GM12801 (cell line): Measurements from ENCODE around the gene GNB2.

ENCODE experiments used
- TF ChIP-seq, protein P1 (sequence below): IDR thresholded peaks from one replicate; pipeline ENCODE4 v1.5.1; 2011; ENCODE audit warnings: control low read depth; ENCODE audit not compliant: insufficient read length; ENCODE audit errors: extremely low read depth

The GNB2 gene

DNA sequence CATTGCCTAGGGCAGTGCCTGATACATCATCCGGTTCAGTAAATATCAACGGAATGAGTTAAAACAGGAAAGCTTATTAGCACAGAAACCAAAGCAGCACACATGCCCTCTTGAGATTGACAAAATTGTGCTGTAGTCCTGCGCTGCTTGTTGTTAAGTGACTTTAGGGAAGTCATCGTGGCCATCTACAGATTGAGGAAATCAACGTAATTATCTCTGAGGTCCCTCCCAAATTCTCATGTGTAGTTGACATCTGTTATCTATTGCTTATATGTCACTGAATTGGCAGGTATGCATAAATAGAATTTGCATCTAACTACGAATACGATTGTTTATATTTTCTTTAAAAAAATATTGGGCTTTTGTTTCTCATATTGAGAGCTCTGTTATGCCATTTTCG is 3.5 kb upstream of the GNB2 start:
- TF ChIP-seq, protein P1, sequence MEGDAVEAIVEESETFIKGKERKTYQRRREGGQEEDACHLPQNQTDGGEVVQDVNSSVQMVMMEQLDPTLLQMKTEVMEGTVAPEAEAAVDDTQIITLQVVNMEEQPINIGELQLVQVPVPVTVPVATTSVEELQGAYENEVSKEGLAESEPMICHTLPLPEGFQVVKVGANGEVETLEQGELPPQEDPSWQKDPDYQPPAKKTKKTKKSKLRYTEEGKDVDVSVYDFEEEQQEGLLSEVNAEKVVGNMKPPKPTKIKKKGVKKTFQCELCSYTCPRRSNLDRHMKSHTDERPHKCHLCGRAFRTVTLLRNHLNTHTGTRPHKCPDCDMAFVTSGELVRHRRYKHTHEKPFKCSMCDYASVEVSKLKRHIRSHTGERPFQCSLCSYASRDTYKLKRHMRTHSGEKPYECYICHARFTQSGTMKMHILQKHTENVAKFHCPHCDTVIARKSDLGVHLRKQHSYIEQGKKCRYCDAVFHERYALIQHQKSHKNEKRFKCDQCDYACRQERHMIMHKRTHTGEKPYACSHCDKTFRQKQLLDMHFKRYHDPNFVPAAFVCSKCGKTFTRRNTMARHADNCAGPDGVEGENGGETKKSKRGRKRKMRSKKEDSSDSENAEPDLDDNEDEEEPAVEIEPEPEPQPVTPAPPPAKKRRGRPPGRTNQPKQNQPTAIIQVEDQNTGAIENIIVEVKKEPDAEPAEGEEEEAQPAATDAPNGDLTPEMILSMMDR = no peak

- TF ChIP-seq, protein P1 = no peak
Measured at GRCh38 chr7:100671353-100672327, 1.9 kb upstream of the GNB2 start.

GRCh38 chr7:100673942-100674410 is 436 bp downstream of the GNB2 start:
- TF ChIP-seq, protein P1 = no peak

DNA sequence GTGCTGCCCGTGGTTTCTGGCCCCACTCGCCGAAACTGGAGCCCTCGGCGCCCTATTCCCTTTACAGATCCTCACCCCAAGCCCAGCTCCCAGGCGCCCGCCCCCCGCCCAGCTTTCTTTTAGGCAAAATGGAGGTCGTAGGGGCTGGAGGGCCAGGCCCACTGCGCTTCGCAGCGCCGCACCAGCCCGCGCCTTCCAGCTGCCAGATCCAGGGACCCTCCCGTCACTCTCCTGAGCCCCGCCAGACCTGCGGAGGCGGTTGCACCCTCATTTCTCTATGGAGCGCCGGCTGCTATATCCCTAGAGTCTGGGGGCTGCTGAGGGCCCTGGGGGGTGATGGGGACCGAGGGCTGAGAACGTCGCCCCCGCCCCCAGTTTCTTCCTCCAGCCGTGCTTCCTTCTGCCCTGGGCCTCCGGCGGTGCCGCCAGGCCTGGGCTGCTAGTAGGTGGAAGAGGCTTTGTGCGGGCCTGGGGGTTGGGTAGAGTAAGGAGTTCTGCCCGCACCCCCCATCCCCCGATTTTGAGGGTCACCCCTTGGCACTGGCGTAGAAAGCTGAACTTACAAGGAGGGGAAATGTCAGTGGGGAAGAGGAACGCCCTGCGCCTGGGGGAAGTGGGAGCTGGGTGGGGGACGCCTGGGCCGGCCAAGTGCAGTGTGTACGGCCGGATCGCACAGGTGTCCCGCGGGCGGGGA is 1.0 kb downstream of the GNB2 start:
- TF ChIP-seq, protein P1 = no peak

- TF ChIP-seq, protein P1 = no peak
Measured at GRCh38 chr7:100675105-100675451, 1.5 kb downstream of the GNB2 start.

DNA sequence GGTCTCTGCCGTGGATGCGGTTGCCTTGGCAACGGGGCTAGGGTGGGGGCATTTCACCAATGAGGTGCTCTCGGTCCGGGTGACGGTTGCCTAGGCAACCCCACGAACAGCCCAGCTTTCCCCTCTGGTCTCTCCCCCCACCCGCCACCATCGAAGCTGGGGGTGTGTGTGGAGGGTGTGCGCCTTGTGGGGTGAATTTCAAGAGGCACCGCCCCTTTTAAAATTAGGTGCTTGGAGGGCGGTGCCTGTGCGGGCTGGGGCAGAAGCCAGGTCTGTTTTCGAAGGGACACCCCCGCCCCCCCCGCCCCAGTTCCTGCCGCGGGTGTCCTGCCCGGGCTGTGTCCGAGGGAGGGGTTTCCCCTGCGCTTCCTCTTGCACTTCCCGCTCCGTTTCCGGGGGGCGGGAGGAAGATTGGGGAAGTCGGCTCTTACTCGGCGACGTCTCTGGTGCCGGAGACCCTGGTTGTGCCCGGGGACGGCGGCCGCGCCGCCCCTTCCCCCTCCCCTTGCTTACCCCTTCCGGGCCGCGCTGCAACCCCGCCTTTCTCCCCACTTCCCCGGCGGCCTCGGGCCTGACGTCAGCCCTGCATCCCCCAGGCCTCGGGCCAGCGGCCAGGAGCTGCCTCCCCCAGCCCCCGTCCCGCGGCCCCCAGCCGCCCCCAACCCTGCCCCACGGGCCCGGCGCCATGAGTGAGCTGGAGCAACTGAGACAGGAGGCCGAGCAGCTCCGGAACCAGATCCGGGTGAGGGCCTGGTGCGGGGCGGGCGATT is 2.2 kb downstream of the GNB2 start:
- TF ChIP-seq, protein P1 = no peak
